BJ (cell line): ENCODE data around the gene CRNN. TPM values are rescaled to one million over a fixed set of nuclear protein-coding genes. Genes with fewer than 3 reads are reported as not detected.

Experiments used
- CTCF ChIA-PET: fragments of 350-600 bp; formaldehyde crosslinking; extraction: SDS; loops from one replicate; lab custom pipeline; 2021; ENCODE audit warnings: antibody characterized with exemption, inconsistent platforms; lab: Yijun Ruan, JAX
- POLR2A ChIA-PET: fragments of 300-600 bp; sonication (Branson Sonifier 250); formaldehyde crosslinking; extraction: SDS; loops from one replicate; lab custom pipeline; 2021; ENCODE audit warnings: antibody characterized with exemption; lab: Charles Lee
- DNase-seq: peaks from one replicate; pipeline ENCODE4 v3.0.0-alpha.2; 2011; ENCODE audit warnings: low read depth
- H3K27me3 ChIP-seq: 2 replicates; pipeline ENCODE4 v1.6.0; 2011; ENCODE audit warnings: low read length; ENCODE audit not compliant: control insufficient read depth, insufficient read depth
- H3K36me3 ChIP-seq: 2 replicates; pipeline ENCODE4 v1.5.1; 2011; ENCODE audit warnings: low read length; ENCODE audit not compliant: control insufficient read depth, insufficient read depth
- H3K4me3 ChIP-seq: 2 replicates; pipeline ENCODE4 v1.5.1; 2011; ENCODE audit warnings: low read depth, mild to moderate bottlenecking, control low read depth, low read length
- polyA plus RNA-seq: library from polyadenylated mRNA; depleted of rRNA; stranded (reverse); fragments of >200 nt; gene quantifications from 2 replicates; pipeline ENCODE4 v1.2.3, GENCODE V29; 2011
- TF ChIP-seq, protein P1 (sequence below): IDR thresholded peaks from 2 replicates; pipeline ENCODE4 v1.5.1; 2011; ENCODE audit warnings: low read depth, mild to moderate bottlenecking, control low read depth, inconsistent platforms, low read length, moderate library complexity; ENCODE audit not compliant: insufficient read depth

CRNN gene
- polyA plus RNA-seq, 1 experiment, result not detected

DNA sequence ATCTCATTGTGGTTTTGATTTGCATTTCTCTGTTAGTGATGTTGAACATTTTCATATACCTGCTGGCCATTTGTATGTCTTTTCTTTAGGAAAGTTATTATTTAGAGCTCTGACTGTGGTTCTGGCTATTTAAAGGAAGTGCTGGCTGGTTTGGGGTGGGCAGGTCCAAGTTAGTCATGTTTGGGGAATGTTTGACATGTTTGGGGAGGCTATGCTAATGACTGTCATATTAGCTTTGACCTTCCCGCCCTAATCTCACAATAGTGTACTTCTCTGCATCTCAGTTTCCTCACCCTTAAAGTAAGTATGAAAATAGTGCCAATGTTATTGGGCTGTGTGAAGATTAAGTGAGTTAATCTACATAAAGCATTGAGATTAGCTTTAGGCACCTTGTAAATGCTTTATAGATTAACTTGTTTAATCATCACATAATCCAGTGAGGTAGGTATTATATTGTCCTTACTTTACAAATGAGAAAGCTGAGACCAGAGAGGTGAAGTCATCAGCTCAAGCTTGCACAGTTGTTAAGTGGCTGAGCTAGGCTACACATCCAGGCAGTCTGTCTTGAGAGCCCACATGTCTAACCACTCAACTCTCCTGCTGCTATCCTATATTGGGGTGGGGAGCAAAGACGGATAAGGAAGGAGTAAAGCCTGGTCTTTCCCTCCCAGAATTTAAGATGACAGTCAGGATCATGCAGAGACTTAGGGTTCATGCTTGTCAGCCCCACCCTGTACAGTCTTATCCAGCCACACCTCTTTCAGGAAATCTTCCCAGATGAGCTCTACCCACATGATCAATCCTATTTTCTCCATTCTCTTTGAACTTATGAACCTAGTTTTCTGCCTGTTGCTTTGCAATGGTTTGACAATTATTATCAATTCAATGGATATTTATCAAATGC is 22.8 kb upstream of the CRNN start:
- POLR2A ChIA-PET, result no interaction called here
- DNase-seq, result no peak
- TF ChIP-seq, protein P1, sequence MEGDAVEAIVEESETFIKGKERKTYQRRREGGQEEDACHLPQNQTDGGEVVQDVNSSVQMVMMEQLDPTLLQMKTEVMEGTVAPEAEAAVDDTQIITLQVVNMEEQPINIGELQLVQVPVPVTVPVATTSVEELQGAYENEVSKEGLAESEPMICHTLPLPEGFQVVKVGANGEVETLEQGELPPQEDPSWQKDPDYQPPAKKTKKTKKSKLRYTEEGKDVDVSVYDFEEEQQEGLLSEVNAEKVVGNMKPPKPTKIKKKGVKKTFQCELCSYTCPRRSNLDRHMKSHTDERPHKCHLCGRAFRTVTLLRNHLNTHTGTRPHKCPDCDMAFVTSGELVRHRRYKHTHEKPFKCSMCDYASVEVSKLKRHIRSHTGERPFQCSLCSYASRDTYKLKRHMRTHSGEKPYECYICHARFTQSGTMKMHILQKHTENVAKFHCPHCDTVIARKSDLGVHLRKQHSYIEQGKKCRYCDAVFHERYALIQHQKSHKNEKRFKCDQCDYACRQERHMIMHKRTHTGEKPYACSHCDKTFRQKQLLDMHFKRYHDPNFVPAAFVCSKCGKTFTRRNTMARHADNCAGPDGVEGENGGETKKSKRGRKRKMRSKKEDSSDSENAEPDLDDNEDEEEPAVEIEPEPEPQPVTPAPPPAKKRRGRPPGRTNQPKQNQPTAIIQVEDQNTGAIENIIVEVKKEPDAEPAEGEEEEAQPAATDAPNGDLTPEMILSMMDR, result no peak
- CTCF ChIA-PET, result interaction anchor here (0.5 to 2.2 kb wide), 6 partner anchors 12 to 47 kb away, joined by 3 to 9 read pairs (median 3); no protein-coding TSS in a partner anchor
- no peak overlapping the region for H3K4me3 ChIP-seq
- H3K27me3 ChIP-seq, result no peaks in the 10 kb centered on the region
- no peaks in the 10 kb centered on the region for H3K36me3 ChIP-seq

DNA sequence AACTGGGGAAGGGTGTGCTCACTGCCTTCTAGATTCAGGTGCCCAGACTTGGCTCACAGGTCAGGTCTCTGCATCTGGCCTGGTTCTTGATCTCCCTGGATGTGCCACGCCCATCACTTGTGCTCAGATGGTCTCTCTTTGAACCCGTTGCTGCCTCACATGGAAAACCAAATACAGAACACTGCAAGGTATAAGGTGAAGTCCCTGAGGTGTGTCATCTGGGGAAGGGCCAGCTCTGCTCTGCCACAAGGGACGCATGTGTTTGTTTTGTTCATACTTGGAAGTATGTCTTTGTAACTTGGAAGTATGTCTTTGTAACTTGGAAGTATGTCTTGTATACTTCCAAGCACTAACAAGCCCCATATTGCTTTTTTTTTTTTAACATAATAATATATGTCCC is 13.4 kb upstream of the CRNN start:
- H3K27me3 ChIP-seq, result no peaks in the 10 kb centered on the region
- ChIA-PET CTCF (interaction anchor here (1.4 to 2.9 kb wide), 2 partner anchors 14 to 31 kb away, joined by 7 to 10 read pairs; no protein-coding TSS in a partner anchor), POLR2A (no interaction called here)
- no peak for DNase-seq
- TF ChIP-seq, protein P1, result no peak
- H3K4me3 ChIP-seq, result no peak overlapping the region
- no peaks in the 10 kb centered on the region for H3K36me3 ChIP-seq

- TF ChIP-seq, protein P1, result no peak
- CTCF ChIA-PET, result interaction anchor here (1.1 to 2.9 kb wide), 3 partner anchors 14 to 32 kb away, joined by 6 to 10 read pairs (median 7); no protein-coding TSS in a partner anchor
- Histone ChIP-seq H3K4me3 (no peak overlapping the region), H3K36me3 (no peaks in the 10 kb centered on the region), H3K27me3 (no peaks in the 10 kb centered on the region)
- POLR2A ChIA-PET, result no interaction called here
- DNase-seq, result no peak
Observed at GRCh38 chr1:152426731-152427130, 12.7 kb upstream of the CRNN start.

DNA sequence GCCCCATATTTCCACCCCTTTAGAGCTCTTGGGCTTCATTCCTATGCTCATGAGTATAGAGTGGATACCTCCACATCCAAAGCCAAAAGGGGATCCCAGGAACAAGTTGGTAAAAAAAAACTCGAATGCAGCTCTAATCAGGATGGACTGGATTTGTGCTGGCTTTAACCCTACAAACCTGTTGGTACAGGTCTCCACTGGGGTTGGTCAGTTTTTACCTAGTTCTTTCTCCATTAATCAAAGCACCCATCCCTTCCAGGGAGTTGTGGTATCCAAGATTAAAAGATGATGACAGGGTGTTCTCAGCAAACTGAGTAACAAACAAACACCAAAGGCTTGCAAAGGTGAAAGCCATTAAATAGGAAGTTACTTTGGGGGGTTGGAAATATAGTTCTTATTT is 5.9 kb upstream of the CRNN start:
- DNase-seq, result no peak
- ChIA-PET POLR2A (no interaction called here), CTCF (interaction anchor here (0.9 to 1.2 kb wide), 2 partner anchors 13 to 39 kb away, joined by 3 read pairs; no protein-coding TSS in a partner anchor)
- H3K36me3 ChIP-seq, result no peaks in the 10 kb centered on the region
- H3K4me3 ChIP-seq, result no peak overlapping the region
- TF ChIP-seq, protein P1, result no peak
- no peaks in the 10 kb centered on the region for H3K27me3 ChIP-seq
